ENCODE measurements around the gene LRRC37A3.
"Not testable (repeated sequence)": the region's sequence is repeated elsewhere in the genome, so short reads cannot be mapped to it uniquely, and the experiment has no call there.

The LRRC37A3 gene

DNA sequence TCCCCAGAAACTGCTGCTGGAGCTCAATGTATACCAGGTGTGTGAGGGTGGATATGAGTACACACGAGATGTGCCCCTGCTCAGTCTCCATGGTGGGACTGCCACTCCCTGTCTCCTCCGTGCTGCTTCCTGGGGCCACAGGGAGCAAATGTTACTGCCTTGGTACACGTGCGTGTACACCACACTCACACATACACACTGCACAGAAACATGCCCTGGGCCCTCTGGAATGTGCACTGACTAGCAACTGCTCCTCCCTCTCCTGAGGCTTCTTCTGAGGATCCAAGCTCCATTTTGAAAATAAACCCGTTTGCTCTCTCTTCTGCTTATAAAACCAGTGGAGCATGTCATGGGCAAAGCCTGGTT lies 103.5 kb downstream of the LRRC37A3 start:
- DNase-seq (ENCODE audit: low read depth in 1 of 2, low spot score in 1 of 2); in situ Hi-C loops (cut with HindIII; ENCODE audit: low pct_unique_long_range_greater_than_20kb, low sequenced_read_pairs): not testable (repeated sequence)

DNA sequence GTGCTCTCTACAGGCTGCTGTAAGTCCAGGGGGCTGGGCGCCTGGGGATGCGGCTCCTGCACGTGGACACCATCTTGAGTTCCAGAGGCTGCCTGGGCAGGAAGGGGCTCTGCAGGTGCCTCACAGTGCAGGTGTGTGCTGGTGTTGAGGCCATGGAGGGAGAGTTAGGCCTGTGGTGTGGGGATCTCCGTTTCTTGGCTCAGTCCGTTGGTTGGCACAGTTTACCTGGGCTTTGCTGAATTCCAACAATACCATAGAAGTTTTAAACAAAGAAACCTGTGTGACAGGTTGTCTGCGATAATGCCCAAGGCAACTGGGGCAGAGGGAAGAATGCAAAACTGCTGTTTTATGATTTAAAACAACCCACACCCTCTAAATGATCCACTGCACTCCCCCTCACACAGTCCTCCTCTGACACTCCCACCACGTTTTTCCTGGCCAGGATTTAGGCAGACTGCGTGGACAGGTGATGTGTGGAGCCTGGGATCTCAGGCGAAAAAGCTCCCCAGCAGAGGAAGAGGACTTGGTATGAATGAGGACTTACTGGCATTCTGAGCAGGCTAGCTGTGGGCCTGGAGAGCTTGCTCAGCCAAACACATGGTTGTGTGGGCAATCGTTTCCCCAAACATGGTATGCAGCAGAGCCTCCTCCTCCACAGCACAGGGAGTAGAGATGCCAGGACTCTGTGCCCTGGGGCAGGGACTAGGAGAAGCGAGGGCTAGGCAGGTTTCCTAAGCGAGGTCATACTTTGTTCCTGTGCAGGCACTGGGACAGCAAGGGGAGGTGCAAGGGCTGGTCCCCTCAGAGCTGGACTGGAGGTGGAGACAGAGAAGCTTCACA lies 104.1 kb downstream of the LRRC37A3 start:
- TF ChIP-seq JUND (IDR thresholded peaks at IDR 0.05; ENCODE audit: low read depth), result 0 out of 2 replicates have a peak, but pooled peaks have one; percentile 28
- DNase-seq (ENCODE audit: low read depth in 1 of 2, low spot score in 1 of 2), result peak; percentile 56 to 99
- in situ Hi-C loops (cut with HindIII; ENCODE audit: low pct_unique_long_range_greater_than_20kb, low sequenced_read_pairs), result not testable (repeated sequence)

DNA sequence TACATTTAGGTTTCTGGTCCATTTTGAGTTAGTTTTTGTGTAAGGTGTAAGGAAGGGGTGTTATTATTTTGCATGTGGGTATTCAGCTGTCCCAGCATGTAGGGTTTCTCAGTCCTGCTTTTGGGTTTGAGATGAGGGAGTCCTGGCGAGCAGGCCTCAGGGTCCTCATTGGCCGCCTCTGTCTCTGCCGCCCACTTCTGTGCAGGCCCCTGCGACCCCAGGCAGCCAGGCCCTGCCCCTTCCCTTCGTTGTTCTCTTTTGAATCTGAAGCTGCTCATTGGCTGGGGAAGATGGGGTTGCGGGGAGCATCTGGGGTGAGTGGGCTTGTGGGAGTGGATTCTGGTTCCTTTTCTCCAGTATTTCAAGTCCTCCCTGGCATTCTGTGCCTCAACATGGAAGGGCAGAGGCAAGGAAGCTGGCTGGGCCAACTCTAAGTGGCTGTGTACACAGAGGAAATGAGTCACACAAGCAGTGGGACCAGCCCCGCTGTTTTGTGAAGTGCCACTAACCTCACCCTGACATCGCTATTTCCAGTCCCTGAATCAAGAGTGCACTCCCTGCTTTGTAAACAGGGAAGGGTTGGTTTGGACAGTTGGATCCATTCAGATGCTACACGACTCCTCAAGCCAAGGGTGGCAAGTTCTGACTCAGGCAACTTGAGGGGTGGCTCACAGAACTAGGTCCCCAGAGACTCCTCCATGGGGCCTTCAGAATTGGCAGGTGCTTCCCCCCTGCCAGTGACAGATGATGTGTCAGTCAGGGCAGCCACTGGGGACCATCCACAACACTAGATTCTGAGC lies 110.9 kb downstream of the LRRC37A3 start:
- peak in 1 of 2 experiments; percentile 89 for DNase-seq (ENCODE audit: low read depth in 1 of 2, low spot score in 1 of 2)
- peak; percentile 51 for TF ChIP-seq JUND (IDR thresholded peaks at IDR 0.05; ENCODE audit: low read depth)
- in situ Hi-C loops (cut with HindIII; ENCODE audit: low pct_unique_long_range_greater_than_20kb, low sequenced_read_pairs), result not testable (repeated sequence)
